Pons (tissue), 1 donor: ENCODE results near the gene KRR1.

Experiments
- DNase-seq: peaks from one replicate; pipeline ENCODE4 v3.0.0-alpha.2; 2016; ENCODE audit warnings: low spot score

Gene KRR1

GRCh38 chr12:75511116-75512048 is at the start of gene KRR1:
Gene KRR1 (minus strand): TSS chr12:75511609. CDS start chr12:75511597, 12 bp downstream.
- peak; percentile 99 for DNase-seq

DNA sequence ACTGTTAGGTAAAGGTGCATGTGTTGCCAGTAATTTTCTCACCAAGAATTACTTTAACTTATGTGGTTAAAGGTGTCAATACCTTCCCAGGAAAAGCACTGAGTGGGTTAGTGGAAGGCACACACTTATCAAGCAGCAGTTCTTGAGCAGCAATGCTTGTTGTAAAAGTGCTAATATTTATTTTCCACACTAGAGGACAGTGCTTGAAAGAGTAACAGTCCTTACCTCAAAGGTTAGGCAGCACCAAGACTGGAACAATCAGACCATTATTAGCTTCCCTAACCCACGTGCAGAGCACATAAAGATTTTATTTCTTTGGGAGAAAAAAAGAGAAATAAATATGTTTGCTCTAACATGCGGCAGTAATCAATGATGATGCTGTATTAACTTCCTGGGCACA is 48.8 kb upstream of the KRR1 start:
- peak; percentile 91 for DNase-seq

DNA sequence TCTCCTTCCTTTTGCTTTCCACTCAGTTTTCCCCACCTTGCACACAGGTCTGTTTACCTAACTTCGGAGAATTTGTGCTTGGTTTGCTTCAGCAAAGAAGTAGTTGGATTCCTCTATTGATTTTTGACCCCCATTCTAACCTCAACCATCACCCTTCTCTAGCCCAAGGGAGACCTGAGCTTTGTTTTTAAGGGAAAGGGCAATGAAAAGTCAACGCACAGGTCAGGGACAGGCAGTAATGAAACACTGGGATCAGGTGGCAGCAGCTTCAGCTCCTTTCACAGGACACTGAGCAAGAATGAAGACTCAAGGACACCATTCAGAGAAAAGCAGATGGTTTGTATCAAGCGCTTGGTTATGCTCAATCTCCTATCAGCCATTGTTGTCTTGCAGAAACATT is 46.9 kb upstream of the KRR1 start:
- DNase-seq, result no peak

DNA sequence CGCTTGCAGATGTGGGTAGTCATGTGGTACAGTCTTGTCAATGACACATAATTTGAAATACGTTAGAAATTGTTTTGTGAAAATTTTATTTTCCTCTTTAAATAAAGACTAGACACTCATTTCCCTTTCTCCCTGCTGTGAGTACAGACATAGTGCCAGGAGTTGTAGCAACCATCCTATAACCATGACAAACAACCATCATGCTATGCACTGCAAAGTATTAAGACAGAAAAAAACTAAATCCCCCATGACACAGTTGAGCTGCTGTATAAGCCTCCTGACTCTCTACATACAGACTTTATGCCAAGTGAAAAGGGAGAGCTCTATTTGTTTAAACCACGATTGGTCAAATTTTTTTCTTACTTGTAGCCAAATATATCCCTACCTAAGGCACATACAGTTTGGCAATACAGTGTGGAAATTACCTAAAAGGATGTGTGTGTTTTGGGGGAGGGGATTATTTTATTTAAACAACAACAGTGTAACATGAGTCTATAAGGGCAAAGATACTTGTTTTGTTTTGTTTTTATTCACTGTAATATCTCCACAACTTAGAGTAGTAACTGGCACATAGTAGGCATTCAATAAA is 45.0 kb upstream of the KRR1 start:
- DNase-seq, result no peak

DNA sequence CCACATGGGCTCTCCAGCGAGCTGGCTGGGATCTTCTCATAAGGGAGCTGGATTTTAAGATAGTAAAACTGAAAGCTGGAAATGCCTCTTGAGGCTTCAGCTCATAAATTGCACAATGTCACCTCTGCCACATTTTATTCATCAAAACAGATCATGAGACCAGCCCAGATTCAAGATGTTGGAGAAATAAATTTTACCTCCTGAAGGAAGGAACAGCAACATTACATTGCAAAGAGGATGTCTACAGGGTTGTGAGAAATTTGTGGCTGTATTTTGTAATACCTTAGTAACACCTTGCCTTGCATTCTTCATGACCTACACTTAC is 43.1 kb upstream of the KRR1 start:
- DNase-seq, result no peak

DNA sequence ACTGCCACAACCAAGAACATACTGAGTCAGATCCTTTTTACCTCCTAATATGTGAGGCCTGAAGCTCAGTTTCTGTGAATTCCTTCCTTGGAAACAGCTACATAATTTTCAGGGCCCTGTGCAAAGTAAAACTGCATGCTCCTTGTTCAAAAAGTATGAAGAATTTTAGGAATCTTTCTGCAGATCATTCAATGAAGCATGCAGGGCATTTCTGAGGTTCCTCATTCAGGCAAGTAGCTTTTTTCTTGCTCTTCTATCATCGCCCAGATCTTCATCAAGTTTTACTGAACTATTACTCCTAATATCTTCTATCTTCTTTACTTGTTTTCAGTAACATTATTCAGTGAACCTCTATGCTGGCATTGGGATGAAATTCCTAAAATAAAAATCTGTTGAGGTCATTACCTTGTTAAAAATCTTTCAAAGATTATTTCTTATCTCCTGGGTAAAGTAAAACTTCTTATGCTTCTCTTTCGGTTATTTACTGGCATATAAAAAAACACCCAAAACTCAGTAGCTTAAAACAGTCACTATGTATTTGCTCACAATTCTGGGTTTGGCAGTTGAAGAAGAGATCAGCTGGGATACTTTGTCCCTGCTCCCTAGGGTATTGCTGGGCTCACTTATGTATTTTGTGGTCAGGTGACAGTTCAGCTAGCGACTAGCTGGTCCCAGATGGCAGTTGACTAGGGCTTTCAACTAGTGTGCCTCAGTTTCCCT is 42.6 kb upstream of the KRR1 start:
- no peak for DNase-seq

GRCh38 chr12:75553398-75553797 is 42.0 kb upstream of the KRR1 start:
- DNase-seq, result no peak

- no peak for DNase-seq
These were observed 40.1 kb upstream of the KRR1 start for GRCh38 chr12:75551477-75551876.

GRCh38 chr12:75550401-75551240 is 39.2 kb upstream of the KRR1 start:
- DNase-seq, result no peak

- no peak for DNase-seq
These were observed 38.6 kb upstream of the KRR1 start for GRCh38 chr12:75549989-75550388.

DNA sequence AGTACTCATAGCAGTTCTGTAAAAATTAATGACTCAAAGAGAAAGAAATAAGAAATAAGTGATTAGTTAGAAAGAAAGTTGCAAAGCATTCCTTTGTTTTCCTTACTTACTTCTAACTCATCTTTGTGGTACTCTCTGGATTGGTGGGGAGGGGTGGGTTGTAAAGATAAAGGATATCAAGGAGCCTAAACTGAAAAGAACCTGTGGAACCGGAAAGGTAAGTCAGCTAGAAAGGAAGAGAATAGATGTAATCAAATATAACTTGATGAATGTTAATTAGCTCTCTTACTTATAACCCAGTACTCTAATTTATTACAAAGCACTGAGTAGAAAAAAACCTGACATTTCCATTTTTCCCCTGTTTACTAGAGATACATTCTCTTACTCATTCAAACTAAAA is 37.5 kb upstream of the KRR1 start:
- no peak for DNase-seq

- DNase-seq, result no peak
These were observed 34.2 kb upstream of the KRR1 start for GRCh38 chr12:75545636-75546035.

GRCh38 chr12:75543529-75543928 is 32.1 kb upstream of the KRR1 start:
- DNase-seq, result no peak

DNA sequence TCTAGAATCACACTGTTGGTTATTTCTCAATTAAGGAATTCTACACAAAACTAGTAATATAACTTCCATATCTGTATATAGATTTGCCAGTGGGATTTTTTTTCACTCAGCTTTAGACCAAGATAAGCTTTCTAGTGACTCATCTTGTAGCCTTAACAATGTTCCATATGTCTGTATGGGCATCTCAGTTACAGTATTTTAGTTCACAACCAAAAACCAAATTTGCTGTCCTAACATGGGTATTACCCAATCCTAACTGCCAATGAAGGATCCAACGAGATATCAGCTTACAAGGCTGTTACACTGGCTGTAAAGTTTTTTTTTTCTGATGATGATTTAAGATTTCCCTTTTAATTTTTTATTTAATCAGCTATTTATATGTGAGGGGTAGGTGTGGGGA is 31.5 kb upstream of the KRR1 start:
- DNase-seq, result no peak

GRCh38 chr12:75539889-75540288 is 28.5 kb upstream of the KRR1 start:
- DNase-seq, result no peak

DNA sequence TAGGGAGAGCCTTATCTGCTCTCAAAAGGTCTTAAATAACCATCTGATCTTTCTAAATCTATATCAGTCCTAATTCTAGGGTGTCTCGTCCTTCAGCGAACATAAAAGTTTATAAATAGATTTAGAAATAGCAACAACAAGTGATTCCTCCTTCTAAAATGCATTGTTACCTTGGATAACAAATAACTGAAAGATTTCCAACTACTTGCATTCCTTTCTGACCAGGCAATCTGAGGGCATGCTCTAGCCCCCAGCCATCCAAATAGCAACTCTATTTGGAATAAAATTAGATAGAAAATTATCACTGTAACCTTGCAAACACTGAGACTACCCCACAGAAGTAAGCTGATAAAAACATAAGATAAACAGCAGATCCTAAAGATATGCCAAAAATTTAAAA is 21.8 kb upstream of the KRR1 start:
- DNase-seq, result no peak

GRCh38 chr12:75529826-75530225 is 18.4 kb upstream of the KRR1 start:
- DNase-seq, result no peak

GRCh38 chr12:75529316-75529715 is 17.9 kb upstream of the KRR1 start:
- DNase-seq, result no peak

- DNase-seq, result no peak
These were observed 17.3 kb upstream of the KRR1 start for GRCh38 chr12:75528692-75529091.

DNA sequence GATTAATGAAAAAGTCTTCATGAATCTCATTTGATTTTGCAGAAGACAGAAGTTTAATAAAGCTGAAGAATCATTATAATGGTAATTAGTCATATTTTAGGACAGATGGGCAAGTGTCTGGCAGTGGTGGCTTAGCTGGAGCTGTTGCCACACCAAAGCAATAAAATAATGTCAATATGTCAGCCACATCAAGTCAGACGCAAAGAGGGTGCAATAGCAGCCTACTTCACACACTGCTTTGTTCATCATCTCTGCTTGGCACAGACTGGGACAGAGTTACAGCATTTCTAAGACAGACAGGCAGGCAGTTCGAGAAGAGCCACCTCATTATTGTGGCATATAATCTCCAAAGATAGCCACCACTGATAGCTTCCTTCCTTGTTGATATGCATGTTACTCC is 16.9 kb upstream of the KRR1 start:
- no peak for DNase-seq

DNA sequence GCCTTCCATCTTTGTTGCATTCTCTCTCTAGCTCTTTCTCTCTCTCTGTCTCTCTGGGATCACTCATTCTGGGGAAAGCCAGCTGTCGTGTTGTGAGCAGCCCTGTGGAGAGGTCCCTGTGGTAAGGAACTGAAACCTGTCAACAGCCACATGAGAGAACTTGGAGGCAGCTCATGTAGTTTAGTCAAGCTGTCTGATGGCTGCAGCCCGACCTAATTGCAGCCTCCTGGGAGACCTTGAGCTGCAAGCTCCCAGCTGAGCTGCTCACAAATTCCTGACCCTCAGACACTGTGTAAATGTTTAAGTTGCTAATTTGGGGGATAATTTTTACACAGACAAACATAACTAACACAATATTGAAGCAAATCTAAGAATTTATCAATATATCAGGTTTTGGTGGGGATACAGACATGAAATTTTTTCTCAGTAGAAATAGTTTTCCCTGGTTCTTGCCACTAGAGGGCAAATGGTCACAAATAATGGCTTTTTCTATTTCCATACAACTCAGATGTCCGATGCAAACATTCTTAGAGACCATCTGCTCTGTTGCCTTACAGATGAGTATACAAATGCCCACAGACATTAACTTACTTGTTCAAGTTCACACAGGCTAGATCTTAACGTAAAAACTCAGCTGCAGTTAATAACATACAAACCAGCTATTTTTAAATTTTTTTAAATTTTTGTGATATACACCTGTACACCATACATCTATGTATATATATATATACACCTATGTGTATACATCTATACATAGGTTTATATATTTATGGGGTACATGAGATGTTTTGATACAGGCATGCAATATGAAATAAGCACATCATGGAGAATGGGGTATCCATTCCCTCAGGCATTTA is 15.5 kb upstream of the KRR1 start:
- peak; percentile 75 for DNase-seq
